HG03575 (cell line): ENCODE measurements around the gene TRAPPC3L.

Experiments
- ATAC-seq: cut with Tn5 transposase; IDR thresholded peaks from one replicate; pipeline ENCODE4 v1.9.1; 2021; ENCODE audit not compliant: unreplicated experiment, insufficient number of reproducible peaks, low FRiP score; ENCODE audit errors: extremely low read depth

The TRAPPC3L gene

DNA sequence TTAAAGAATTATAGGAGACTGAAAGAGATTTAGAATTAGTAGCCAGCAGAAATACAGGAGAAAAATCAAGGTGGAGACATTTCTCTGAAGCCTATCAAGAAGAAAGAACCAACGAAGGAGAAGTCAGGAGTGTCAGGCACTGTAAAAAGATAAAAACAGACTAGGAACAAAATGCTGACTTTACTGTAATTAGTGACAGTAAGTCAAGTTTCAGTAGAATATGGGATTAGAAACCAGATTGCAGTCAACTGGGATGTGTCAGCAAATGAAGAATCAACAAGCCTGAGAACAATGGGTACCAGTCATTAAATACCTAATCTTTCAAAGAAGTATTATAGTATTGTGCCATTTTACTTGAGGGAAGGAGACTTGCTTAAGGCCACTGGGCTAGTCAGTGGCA, 62.7 kb downstream of the TRAPPC3L start:
- ATAC-seq, result no peak

DNA sequence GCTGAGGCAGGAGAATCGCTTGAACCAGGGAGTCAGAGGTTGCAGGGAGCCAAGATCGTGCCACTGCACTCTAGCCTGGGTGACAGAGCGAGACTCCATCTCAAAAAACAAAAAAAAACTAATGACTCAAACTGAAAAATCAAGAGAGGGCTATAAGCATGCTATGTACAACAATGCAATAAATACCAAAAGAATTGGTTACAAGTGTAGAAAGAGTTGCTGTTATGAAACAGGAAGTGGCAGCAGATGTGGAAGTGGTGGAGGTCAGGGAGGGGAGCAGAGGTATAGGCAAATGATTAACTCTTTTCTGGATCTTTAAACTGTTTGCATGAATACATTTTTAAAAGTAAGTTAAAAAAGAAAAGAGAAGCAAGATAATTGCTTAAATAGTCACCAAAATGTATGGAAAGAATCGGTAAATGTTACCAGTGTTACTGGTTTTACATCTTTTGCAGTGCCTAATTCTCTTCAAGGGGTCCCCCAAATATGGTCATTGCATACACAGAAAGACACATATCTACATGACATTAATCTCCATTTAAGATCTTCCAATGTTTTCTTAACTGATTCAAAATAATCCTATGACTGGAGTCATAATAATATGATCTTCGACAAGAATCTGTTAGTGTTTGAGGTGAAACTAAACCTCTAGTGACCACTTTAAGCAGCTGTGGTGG, 69.3 kb downstream of the TRAPPC3L start:
- ATAC-seq, result peak; percentile 99

GRCh38 chr6:116475141-116475540, 70.3 kb downstream of the TRAPPC3L start:
- no peak for ATAC-seq

- ATAC-seq, result no peak
Observed at GRCh38 chr6:116472706-116473105, 72.8 kb downstream of the TRAPPC3L start.

DNA sequence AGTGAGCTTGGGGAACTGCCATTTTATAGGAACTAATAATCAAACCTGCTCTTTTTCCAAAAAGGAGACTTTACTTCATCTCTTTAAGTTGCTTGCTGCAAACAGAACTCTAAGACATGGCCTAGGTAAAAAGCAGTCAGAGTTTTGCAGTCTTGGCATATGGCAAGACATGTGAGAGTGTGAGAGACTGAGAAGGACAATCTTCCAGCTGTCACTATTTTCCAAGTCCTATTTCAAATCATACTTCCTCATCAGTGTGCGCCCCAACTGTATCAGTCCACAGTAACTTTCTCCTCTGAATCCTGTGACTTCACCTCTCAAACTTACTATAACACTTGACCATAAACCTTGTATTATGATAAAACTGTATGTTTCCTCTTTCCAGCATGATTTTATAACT, 74.0 kb downstream of the TRAPPC3L start:
- no peak for ATAC-seq

- ATAC-seq, result no peak
Observed at GRCh38 chr6:116468293-116468692, 77.2 kb downstream of the TRAPPC3L start.

DNA sequence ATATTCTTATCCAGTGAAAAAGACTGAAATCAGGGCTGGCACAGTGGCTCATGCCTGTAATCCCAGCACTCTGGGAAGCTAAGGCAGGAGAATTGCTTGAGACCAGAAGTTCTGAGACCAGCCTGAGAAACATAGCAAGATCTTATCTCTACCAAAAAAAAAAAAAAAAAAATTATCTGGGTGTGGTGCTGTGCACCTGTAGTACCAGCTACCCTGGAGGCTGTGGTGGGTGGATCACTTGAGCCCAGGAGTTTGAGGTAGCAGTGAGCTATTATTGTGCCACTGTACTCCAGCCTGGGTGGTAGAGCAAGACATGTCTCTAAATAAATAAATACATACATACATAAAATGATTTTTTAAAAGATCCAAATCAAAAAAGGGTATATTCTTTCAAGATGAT, 78.0 kb downstream of the TRAPPC3L start:
- no peak for ATAC-seq

DNA sequence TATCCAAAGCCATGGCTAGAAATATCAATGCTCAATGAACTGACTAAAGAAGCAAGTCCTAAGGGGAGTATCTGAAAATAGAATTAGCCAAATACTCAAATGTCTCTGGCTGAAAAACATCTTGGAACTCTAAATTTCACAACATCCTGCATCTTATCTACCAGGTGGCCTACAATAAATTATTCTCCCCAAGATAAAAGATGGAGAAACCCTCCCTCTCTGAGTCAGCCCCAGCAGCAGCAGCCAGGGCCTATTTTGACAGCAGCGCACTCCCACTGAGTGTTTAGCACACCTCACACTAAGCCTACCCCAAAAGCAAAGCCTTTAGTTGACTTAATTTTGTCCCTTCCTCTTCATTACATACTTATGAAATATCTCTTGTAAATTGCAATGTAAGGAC, 78.4 kb downstream of the TRAPPC3L start:
- ATAC-seq, result no peak

- ATAC-seq, result no peak
Observed at GRCh38 chr6:116465246-116465645, 80.2 kb downstream of the TRAPPC3L start.

DNA sequence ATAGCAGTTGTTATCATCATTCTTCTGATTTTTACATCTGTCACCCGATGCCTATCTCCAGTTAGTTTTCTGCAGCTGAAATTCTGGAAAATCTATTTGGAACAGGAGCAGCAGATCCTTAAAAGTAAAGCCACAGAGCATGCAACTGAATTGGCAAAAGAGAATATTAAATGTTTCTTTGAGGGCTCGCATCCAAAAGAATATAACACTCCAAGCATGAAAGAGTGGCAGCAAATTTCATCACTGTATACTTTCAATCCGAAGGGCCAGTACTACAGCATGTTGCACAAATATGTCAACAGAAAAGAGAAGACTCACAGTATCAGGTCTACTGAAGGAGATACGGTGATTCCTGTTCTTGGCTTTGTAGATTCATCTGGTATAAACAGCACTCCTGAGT, 82.2 kb downstream of the TRAPPC3L start:
- no peak for ATAC-seq

- no peak for ATAC-seq
Observed at GRCh38 chr6:116461932-116462885, 83.3 kb downstream of the TRAPPC3L start.

GRCh38 chr6:116461331-116461931, 84.1 kb downstream of the TRAPPC3L start, which contains the start of gene CALHM6:
Gene CALHM6 (plus strand): TSS chr6:116461375. CDS start chr6:116461930, 555 bp downstream.
- ATAC-seq, result no peak

GRCh38 chr6:116459927-116460326, 85.6 kb downstream of the TRAPPC3L start:
- ATAC-seq, result no peak

DNA sequence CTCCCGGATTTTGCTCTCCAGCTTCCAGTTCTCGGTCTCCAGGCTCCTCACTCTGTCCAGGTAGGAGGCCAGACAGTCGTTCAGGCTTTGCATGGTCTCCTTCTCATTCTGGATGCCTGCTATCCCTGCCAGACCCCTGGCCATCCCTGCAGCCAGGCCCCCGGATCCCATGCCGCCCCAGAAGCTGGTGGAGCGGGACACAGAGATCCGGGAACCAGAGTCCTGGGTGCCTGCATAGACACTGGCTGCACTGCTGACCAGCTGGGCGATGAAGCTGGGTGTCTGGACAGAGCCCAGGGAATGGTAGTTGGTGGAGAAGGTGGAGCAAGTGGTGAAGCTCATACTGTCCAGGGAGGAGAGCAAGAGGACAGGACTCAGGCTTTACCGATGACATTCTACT, 87.2 kb downstream of the TRAPPC3L start:
- no peak for ATAC-seq

DNA sequence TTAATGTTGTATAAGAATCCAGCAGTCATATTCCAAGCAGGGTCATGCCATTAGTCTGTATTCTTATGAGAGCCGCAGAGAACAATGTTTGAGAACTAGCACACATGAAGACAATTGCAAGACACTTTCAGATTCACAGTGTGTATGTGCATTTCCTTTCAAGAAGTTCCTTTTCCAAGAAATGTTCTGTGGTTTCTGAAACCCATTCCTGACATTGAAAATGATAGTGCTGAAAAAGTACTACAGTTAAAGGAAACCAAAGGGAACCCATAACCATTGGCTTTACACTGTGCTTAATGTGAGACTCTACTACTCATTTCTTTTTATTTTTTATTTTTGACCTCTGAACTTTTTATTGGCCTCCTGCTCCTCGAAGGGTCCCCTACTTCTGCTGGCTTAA, 88.6 kb downstream of the TRAPPC3L start:
- no peak for ATAC-seq

GRCh38 chr6:116456106-116456505, 89.4 kb downstream of the TRAPPC3L start:
- ATAC-seq, result no peak

DNA sequence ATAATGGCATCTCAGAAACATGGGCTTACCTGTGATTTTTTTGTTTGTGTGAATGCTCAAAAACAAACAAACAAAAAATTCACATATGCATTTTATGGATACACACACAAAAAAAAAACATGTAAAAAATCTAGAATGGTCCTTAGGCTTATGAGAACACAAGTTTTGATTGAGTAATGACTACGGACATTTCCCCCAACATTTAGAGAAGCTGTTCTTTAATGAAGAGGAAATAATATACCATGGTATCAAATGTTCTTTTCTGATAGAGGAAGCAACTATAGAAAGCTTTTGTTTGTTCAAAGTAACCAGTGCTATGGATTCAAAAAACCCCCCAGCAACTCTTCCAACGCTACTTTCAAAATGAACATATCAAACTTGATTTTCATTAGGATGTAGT, 93.0 kb downstream of the TRAPPC3L start:
- no peak for ATAC-seq

GRCh38 chr6:116451916-116452315, 93.6 kb downstream of the TRAPPC3L start:
- no peak for ATAC-seq

- ATAC-seq, result peak; percentile 85
Observed at GRCh38 chr6:116450769-116451740, 94.4 kb downstream of the TRAPPC3L start.
